GM21717 (cell line): ENCODE measurements around the gene PPP2R2B.

Experiments used
- ATAC-seq: cut with Tn5 transposase; IDR thresholded peaks from one replicate; pipeline ENCODE4 v1.9.1; 2021; ENCODE audit warnings: mild to moderate bottlenecking, moderate library complexity; ENCODE audit not compliant: unreplicated experiment

The PPP2R2B gene

GRCh38 chr5:146878476-146879172 lies at the start of gene PPP2R2B:
PPP2R2B (minus strand) TSS chr5:146878757.
- no peak for ATAC-seq

GRCh38 chr5:146924132-146924531 lies 45.6 kb upstream of the PPP2R2B start:
- no peak for ATAC-seq

- no peak for ATAC-seq
Observed at GRCh38 chr5:146921225-146921624, 42.7 kb upstream of the PPP2R2B start.

- ATAC-seq, result no peak
Observed at GRCh38 chr5:146920351-146920881, 41.9 kb upstream of the PPP2R2B start.

- ATAC-seq, result no peak
Observed at GRCh38 chr5:146919304-146919703, 40.7 kb upstream of the PPP2R2B start.

GRCh38 chr5:146917931-146918330 lies 39.4 kb upstream of the PPP2R2B start:
- ATAC-seq, result no peak

- no peak for ATAC-seq
Observed at GRCh38 chr5:146912874-146913273, 34.3 kb upstream of the PPP2R2B start.

GRCh38 chr5:146910239-146910638 lies 31.7 kb upstream of the PPP2R2B start:
- no peak for ATAC-seq

- no peak for ATAC-seq
Observed at GRCh38 chr5:146909255-146910068, 30.9 kb upstream of the PPP2R2B start.

GRCh38 chr5:146906803-146907202 lies 28.2 kb upstream of the PPP2R2B start:
- ATAC-seq, result no peak

GRCh38 chr5:146904890-146905289 lies 26.3 kb upstream of the PPP2R2B start:
- no peak for ATAC-seq

- ATAC-seq, result no peak
Observed at GRCh38 chr5:146903789-146904188, 25.2 kb upstream of the PPP2R2B start.

GRCh38 chr5:146902471-146902870 lies 23.9 kb upstream of the PPP2R2B start:
- ATAC-seq, result no peak

- ATAC-seq, result no peak
Observed at GRCh38 chr5:146897061-146897460, 18.5 kb upstream of the PPP2R2B start.

- ATAC-seq, result no peak
Observed at GRCh38 chr5:146894753-146895521, 16.4 kb upstream of the PPP2R2B start.

- ATAC-seq, result no peak
Observed at GRCh38 chr5:146893991-146894390, 15.4 kb upstream of the PPP2R2B start.

- no peak for ATAC-seq
Observed at GRCh38 chr5:146892231-146892630, 13.7 kb upstream of the PPP2R2B start.

- no peak for ATAC-seq
Observed at GRCh38 chr5:146891511-146891910, 13.0 kb upstream of the PPP2R2B start.

GRCh38 chr5:146890731-146891440 lies 12.3 kb upstream of the PPP2R2B start:
- ATAC-seq, result no peak

GRCh38 chr5:146890066-146890465 lies 11.5 kb upstream of the PPP2R2B start:
- ATAC-seq, result no peak

GRCh38 chr5:146889169-146889568 lies 10.6 kb upstream of the PPP2R2B start:
- no peak for ATAC-seq
